Measurements from ENCODE around the gene DISC1.

DNA sequence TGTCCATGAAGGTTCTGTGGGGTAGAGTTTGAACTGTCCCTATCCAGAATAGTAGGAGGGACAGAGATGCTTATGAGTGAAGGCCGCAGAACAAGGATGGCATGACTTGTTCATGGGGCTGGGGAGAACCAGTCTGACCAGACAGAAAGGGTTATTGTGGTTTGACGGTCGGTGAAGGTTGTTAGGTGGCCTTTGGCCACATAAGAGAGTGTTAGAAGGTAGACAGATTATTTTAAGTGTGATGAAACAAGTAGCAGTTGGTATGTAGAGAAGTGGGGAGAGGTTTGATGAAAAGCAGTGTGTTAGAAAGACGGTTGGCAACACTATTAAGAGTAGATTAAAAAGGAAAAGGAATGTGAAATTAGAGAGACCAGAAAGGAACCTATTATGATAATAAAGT lies 355.1 kb downstream of the DISC1 start:
- TF ChIP-seq HDGF (IDR thresholded peaks at IDR 0.05; ENCODE audit: borderline replicate concordance) (no peak), FOXM1 (IDR thresholded peaks at IDR 0.05; ENCODE audit: borderline replicate concordance) (no peak), L3MBTL2 (conservative IDR thresholded peaks at IDR 0.05) (no peak), SP1 (IDR thresholded peaks at IDR 0.05) (no peak), SUZ12 (IDR thresholded peaks at IDR 0.05) (no peak), TARDBP (IDR thresholded peaks at IDR 0.05) (no peak), ELF4 (IDR thresholded peaks at IDR 0.05) (no peak)
